ENCODE measurements around the gene PANX3. TPM values are rescaled to one million over a fixed set of nuclear protein-coding genes. Genes with fewer than 3 reads are reported as not detected.

Gene PANX3
- not detected for total RNA-seq

GRCh38 chr11:124611064-124611463 lies at the start of gene PANX3:
PANX3 (plus strand) TSS chr11:124611428; CDS start chr11:124611557, 129 bp downstream.
- Histone ChIP-seq H3K27me3 (replicated peaks; ENCODE audit: insufficient read depth) (no peaks in the 10 kb centered on the region), H3K9me3 (no peaks in the 10 kb centered on the region), H3K36me3 (no peaks in the 10 kb centered on the region), H3K4me1 (ENCODE audit: control insufficient read depth in 1 of 2, low read depth in 2 of 2) (no peaks in the 10 kb centered on the region), H3K27ac (no peak within 1 kb of the TSS), H3K4me3 (no peak within 1 kb of the TSS)
- no peak for DNase-seq (ENCODE audit: low spot score)
- ATAC-seq (ENCODE audit: insufficient number of reproducible peaks, low FRiP score, low read depth): no peak
- no peak for TF ChIP-seq CTCF (IDR thresholded peaks at IDR 0.05)

- no peak for DNase-seq (ENCODE audit: low spot score)
- no peak for TF ChIP-seq CTCF (IDR thresholded peaks at IDR 0.05)
- Histone ChIP-seq H3K36me3 (no peaks in the 10 kb centered on the region), H3K9me3 (no peaks in the 10 kb centered on the region), H3K4me3 (no peak within 1 kb of the TSS), H3K27me3 (replicated peaks; ENCODE audit: insufficient read depth) (no peaks in the 10 kb centered on the region), H3K4me1 (ENCODE audit: control insufficient read depth in 1 of 2, low read depth in 2 of 2) (no peaks in the 10 kb centered on the region), H3K27ac (no peak within 1 kb of the TSS)
- no peak for ATAC-seq (ENCODE audit: insufficient number of reproducible peaks, low FRiP score, low read depth)
Measured at GRCh38 chr11:124569697-124570096, 41.5 kb upstream of the PANX3 start, which contains the start of gene OR8A1. OR8A1 (plus strand) TSS chr11:124569997; CDS start chr11:124570120, 123 bp downstream.

GRCh38 chr11:124570160-124570559 lies 41.1 kb upstream of the PANX3 start:
- no peaks in the 10 kb centered on the region for H3K36me3 ChIP-seq
- no peak for TF ChIP-seq CTCF (IDR thresholded peaks at IDR 0.05)
- H3K9me3 ChIP-seq: no peaks in the 10 kb centered on the region
- no peak for ATAC-seq (ENCODE audit: insufficient number of reproducible peaks, low FRiP score, low read depth)
- H3K4me3 ChIP-seq: no peak overlapping the region
- H3K4me1 ChIP-seq (ENCODE audit: control insufficient read depth in 1 of 2, low read depth in 2 of 2): no peaks in the 10 kb centered on the region
- no peak for DNase-seq (ENCODE audit: low spot score)
- no peak overlapping the region for H3K27ac ChIP-seq
- no peaks in the 10 kb centered on the region for H3K27me3 ChIP-seq (replicated peaks; ENCODE audit: insufficient read depth)

GRCh38 chr11:124577716-124578427 lies 33.4 kb upstream of the PANX3 start:
- DNase-seq (ENCODE audit: low spot score) (no peak), ATAC-seq (ENCODE audit: insufficient number of reproducible peaks, low FRiP score, low read depth) (no peak)
- Histone ChIP-seq H3K36me3 (no peaks in the 10 kb centered on the region), H3K27me3 (replicated peaks; ENCODE audit: insufficient read depth) (no peaks in the 10 kb centered on the region), H3K4me3 (no peak overlapping the region), H3K27ac (no peak overlapping the region), H3K9me3 (no peaks in the 10 kb centered on the region), H3K4me1 (ENCODE audit: control insufficient read depth in 1 of 2, low read depth in 2 of 2) (no peaks in the 10 kb centered on the region)
- no peak for TF ChIP-seq CTCF (IDR thresholded peaks at IDR 0.05)

GRCh38 chr11:124578761-124579160 lies 32.5 kb upstream of the PANX3 start:
- H3K36me3 ChIP-seq: no peaks in the 10 kb centered on the region
- H3K27ac ChIP-seq: no peak overlapping the region
- H3K27me3 ChIP-seq (replicated peaks; ENCODE audit: insufficient read depth): no peaks in the 10 kb centered on the region
- no peaks in the 10 kb centered on the region for H3K9me3 ChIP-seq
- no peaks in the 10 kb centered on the region for H3K4me1 ChIP-seq (ENCODE audit: control insufficient read depth in 1 of 2, low read depth in 2 of 2)
- H3K4me3 ChIP-seq: no peak overlapping the region
- no peak for ATAC-seq (ENCODE audit: insufficient number of reproducible peaks, low FRiP score, low read depth)
- TF ChIP-seq CTCF (IDR thresholded peaks at IDR 0.05): no peak
- DNase-seq (ENCODE audit: low spot score): no peak

Data from thoracic aorta (tissue), 2 donors.